Umbilical cord (tissue), 2 donors: ENCODE measurements around the gene BCLAF1. TPM values are rescaled to one million over a fixed set of nuclear protein-coding genes. Genes with fewer than 3 reads are reported as not detected.
"Not testable (repeated sequence)": the region's sequence is repeated elsewhere in the genome, so short reads cannot be mapped to it uniquely, and the experiment has no call there.

Experiments used
- DNase-seq: peaks from one replicate; pipeline ENCODE4 v3.0.0-alpha.2; 2015; ENCODE audit warnings: low spot score
- total RNA-seq: library from RNA; depleted of rRNA; stranded (reverse); fragments of >200 nt; gene quantifications from one replicate; pipeline ENCODE4 v1.2.3, GENCODE V29; 2014; ENCODE audit warnings: low replicate concordance; ENCODE audit not compliant: insufficient read depth

BCLAF1 gene
- total RNA-seq, 1 donor from 2014 or later = 126 TPM

- peak; percentile 100 for DNase-seq
Observed at GRCh38 chr6:136249811-136250685, 39.6 kb downstream of the BCLAF1 start, which contains the start of gene MTFR2. Gene MTFR2, minus strand, starts transcription at chr6:136250311. Its CDS starts 1,212 bp downstream, at chr6:136249099.

DNA sequence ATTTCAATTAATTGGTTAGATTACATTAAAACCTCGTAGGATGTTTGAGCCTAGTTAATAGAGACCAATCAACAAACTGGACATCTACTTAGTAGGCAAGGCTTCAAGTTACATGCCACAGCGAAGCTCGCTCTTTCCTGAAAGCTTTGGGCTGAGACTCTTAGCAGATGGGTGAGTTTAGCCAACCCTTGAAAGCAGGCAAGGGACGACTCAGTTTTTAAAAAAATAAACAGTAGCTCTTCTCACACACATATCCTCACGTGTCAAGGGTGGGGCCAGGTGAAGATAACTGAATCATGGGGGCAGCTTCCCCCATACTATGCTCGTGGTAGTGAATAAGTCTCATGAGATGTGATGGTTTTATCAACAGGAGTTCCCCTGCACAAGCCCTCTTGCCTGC lies 40.3 kb downstream of the BCLAF1 start:
- DNase-seq = no peak

DNA sequence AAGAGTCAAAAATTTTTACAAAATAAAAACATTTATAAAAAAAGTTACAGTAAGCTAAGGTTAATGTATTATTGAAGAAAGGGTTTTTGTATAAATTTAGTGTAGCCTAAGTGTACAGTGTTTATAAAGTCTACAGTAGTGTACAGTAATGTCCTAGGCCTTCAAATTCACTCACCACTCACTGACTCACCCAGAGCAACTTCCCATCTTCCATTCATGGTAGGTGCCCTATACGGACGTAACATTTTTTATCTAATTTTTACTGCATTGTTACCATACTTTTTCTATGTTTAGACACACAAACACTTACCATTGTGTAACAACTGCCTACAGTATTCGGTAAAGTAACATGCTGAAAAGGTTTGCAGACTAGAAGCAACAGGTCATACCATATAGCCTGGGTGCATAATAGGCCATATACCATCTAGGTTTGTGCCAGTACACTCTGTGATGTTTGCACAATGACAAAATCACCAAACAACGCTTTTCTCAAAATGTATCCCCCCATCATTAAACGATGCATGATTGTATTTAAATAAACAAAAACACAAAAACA lies 45.5 kb downstream of the BCLAF1 start:
- DNase-seq = no peak

DNA sequence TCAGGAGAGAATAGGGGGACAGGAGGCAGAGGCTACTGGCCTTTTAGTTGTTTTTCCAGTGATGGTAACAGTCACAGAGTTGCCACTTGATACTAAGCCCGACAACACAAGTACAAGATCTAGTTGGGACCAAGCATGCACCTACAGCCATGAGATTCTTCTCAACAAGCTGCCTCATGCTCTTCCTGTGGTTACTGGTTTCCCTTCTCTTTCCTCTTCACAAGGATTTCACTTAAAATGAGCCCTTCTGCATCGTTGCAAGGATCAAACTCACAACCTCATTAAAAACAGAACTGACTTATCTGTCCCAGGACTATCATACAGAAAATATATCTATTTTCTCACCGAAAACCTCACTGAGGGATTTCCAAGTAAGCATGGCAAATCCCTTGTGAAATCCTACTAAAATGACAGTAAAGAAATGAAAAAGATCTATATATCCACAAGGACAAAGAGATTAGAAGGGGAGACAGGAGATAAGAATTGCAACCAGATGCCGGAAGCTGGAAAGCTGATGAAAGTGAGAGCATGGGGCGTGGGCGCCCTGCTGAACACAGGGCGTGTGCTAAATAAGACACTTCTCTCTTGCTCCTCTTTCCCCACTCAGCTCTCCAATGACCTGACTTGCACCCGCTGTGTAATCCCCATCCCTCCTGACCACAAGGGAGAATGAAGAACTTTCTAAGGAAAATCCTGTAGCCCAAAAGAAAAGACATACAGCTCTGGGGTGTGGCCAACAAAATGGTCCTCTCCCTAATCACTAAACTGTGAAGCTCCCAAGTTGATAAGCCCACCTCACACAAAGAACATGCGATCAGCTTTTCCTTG lies 53.0 kb downstream of the BCLAF1 start:
- peak; percentile 95 for DNase-seq

DNA sequence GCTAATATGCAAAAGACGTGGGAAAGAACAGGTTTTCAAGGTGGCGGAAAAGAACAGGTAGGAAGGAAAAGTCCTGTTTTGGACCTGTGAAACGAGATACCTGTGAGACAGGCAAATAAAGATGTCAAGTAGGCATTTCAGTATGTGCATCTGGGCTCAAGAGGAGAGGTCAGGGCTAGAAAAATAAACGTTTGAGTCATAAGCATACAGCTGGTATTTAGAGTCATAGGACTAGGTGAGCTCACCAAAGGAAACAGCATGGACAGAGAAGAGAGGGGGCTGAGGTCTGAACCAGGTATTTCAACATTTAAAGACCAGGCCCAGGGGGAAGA lies 54.4 kb downstream of the BCLAF1 start:
- no peak for DNase-seq

DNA sequence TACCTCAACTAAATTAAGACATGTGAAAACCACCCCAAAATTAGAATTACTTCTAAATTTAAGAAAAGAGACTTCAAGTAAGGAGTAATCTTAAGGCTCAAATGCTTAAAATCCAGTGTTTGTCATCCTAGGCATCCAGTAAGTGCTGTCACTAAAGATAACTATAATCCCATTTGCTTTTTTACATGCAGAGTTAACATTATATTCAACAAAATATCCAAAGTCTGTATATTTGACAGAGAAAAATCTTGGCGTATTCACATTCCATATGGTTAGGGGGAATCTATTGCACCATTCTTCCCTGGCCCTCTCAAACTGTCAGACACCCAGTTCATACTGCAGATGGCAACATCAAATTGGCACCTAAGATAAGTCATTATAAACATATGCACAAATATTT lies 56.9 kb downstream of the BCLAF1 start:
- DNase-seq = no peak

DNA sequence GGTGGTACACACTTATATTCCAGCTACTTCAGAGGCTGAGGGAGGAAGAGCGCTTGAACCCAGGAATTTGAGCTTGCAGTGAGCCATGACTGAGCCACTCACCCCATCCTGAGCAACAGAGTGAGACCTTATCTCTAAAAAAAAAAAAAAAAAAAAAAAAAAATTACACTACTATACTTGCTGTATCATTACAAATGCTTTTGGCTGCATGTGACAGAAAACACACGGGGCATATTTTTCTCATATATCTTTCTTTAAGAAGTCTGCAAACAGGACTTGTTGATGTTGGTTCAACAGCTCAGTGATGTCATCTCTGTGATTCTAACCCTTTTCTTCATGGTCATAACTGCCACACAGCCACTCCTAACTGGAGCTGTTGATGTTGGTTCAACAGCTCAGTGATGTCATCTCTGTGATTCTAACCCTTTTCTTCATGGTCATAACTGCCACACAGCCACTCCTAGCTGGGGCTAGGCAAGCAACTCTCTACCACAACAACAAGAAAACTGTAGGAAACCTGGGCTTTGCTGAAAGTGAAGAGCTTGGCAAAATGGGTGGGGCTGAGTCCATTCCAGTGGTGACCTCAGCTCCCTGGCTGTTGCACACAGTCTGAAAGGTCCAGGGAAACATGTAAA lies 59.3 kb downstream of the BCLAF1 start:
- DNase-seq = no peak

DNA sequence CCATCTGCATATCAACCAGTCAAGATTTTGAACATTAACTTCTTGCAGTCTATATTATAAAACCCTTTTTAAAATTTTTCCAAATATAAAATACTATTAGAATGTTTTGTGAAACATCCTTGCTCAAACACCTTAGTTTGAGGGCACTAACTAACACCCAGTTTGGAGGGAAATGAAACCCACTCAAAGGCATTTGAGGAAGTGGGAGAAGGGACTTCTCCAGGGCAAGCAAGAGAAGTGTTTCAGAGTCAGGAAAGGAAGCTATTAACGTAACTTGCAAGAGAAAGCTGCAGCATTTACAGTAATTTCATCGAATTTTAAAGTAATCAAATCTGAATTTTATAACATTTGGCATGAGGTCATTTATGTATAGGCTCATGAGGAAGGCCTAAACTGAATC lies 60.8 kb downstream of the BCLAF1 start:
- no peak for DNase-seq

GRCh38 chr6:136226674-136227377 lies 62.8 kb downstream of the BCLAF1 start:
- no peak for DNase-seq

DNA sequence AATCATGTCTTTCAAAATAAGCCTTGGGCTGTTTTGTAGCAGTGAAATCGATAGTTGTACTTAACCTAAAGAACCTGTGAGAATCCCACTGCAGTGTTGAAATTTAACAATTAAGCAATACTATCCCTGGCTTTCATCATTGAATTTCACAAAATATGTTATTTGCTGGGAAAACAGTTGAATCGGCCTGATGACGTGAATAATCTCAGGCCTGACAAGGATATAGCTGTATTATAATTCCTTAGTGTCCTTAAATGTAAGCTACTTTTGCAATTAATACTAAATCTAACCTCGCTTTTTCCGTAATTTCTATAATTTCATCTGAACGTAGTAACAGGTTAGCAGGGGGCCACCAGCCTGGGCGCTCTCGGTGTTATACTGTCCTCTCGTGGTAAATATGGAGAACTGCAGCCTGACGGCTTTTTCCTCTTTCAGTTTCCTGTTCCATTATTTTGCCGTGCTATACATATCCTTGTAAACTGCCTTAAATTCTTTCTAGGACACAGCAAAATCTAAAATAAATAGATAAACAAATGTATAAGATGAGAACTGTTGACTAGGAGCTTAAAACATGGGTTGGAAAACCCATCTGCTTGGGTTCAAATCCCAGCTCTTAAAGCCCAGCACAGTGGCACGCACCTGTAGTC lies 63.5 kb downstream of the BCLAF1 start:
- peak; percentile 57 for DNase-seq

GRCh38 chr6:136225496-136225895 lies 64.2 kb downstream of the BCLAF1 start:
- no peak for DNase-seq

DNA sequence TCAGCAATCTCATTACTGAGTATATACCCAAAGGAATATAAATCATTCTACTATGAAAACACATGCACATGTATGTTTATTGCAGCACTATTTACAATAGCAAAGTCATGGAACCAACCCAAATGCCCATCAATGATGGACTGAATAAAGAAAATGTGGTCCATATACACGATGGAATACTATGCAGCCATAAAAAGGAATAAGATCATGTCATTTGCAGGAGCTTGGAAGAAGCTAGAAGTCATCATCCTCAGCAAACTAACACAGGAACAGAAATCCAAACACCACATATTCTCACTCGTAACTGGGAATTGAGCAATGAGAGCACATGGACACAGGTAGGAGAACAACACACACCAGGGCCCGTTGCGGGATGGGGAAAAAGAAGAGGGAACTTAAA lies 64.7 kb downstream of the BCLAF1 start:
- not testable (repeated sequence) for DNase-seq

- DNase-seq = peak; percentile 95
Observed at GRCh38 chr6:136216503-136217401, 72.9 kb downstream of the BCLAF1 start.

GRCh38 chr6:136213853-136214252 lies 75.8 kb downstream of the BCLAF1 start:
- no peak for DNase-seq

GRCh38 chr6:136213012-136213539 lies 76.6 kb downstream of the BCLAF1 start:
- DNase-seq = peak; percentile 85

- DNase-seq = no peak
Observed at GRCh38 chr6:136212608-136213007, 77.0 kb downstream of the BCLAF1 start.

DNA sequence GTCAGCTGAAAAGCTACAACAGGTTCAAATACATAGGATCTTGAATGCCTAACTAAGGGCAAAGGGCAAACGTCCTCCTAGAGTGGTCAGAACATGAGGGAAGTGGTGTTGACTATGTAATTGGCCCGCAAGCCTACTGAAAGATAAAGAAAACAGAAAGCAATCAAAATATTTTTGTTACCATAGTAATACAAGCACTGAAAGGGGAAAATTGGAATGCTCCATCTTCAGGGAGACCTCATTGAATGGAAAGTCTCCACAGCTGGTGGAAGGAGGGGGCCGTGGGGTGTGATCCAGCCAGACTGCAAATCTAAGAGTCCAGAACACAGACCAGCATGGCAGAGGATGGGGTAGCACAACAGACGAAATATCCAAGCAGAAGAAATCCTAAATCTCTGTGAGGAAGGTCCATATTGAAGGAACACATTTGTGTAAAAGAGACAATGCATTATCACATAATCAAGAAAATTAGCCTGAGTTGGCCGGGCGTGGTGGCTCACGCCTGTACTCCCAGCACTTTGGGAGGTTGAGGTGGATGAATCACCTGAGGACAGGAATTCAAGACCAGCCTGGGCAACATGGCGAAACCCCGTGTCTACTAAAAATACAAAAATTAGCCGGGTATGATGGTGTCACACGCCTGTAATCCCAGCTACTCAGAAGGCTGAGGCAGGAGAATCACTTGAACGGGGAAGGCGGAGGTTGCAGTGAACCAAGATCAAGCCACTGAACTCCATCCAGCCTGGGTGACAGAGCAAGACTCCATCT lies 79.1 kb downstream of the BCLAF1 start:
- DNase-seq = no peak

DNA sequence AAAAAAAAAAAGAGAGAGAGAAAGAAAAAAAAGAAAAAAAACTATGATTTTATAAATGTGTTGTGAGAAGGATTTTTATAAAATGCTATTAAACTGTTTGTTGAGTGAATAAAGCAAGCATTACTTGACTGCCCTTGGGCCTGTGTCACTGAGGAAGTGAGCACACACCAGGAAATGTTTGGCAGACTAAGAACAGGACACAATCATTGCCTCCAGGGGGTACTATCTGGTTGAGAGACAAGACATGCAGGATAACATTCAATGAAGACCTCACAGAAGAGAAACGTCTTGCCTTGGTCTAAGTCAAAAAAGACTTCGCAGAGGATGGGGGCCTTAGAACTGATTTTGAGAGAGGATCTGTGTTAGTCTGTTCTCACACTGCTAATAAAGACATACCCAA lies 80.2 kb downstream of the BCLAF1 start:
- DNase-seq = no peak

DNA sequence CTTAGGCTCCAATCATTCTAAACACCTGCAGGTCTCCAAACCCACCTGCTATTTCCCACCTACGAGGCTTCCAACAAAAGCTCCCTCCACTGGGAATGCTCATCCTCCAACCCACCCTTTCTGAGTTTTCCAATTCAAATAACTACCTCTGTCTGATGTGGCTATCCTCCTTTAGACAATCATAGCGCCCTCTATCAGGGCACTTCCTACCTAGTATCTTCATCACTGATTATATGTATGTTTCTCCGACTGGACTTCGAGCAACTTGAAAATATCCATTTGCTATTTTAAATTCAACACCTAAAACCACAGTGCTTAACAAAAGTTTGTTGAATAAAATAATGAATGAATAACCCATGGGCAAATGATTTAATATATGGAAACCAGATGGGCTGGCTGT lies 80.9 kb downstream of the BCLAF1 start:
- DNase-seq = no peak
